ENCODE data around the gene ASB6. TPM values are rescaled to one million over a fixed set of nuclear protein-coding genes. Genes with fewer than 3 reads are reported as not detected.

Gene ASB6
- total RNA-seq, 1 donor from 2014 or later, result 22.4 TPM

DNA sequence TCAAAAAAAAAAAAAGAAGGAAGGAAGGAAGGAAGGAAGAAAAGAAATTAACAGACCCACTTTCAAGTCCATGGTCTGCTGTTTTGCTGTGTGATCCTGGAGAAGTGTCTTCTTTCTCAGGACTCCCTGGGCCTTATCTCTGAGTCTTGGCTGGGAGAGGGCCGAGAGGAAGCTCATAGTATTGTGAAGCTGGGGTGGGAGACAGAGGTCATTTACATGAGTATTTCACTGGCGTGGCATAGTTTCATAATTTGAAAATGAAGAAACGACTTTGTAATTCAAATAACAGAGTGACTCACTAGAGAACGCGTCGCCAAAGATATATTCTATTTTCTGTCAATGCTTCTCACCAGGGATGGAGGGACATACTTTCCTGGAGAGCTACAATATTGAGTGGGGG, 18.6 kb downstream of the ASB6 start:
- no peaks in the 10 kb centered on the region for H3K9me3 Mint-ChIP-seq
- no peak for DNase-seq (ENCODE audit: extremely low spot score, unreplicated experiment)
- no peak for TF ChIP-seq CTCF (conservative IDR thresholded peaks at IDR 0.05)
- H3K4me1 Mint-ChIP-seq (ENCODE audit: unreplicated experiment), result peaks cover 21% of the 10 kb centered on the region
- no peaks in the 10 kb centered on the region for H3K36me3 Mint-ChIP-seq
- H3K27ac Mint-ChIP-seq, result no peak overlapping the region
- H3K4me3 Mint-ChIP-seq, result peak overlapping the region; percentile 46
- H3K27me3 Mint-ChIP-seq, result peaks cover 15% of the 10 kb centered on the region

GRCh38 chr9:129620669-129621295, 21.2 kb downstream of the ASB6 start, which contains the start of gene C9orf50:
C9orf50 (minus strand) TSS chr9:129621101; CDS start chr9:129620574, 527 bp downstream.
- H3K4me3 Mint-ChIP-seq, result peak within 1 kb of the TSS; percentile 81
- H3K9me3 Mint-ChIP-seq, result no peaks in the 10 kb centered on the region
- TF ChIP-seq CTCF (conservative IDR thresholded peaks at IDR 0.05), result no peak
- peaks cover 15% of the 10 kb centered on the region for H3K27me3 Mint-ChIP-seq
- no peak for DNase-seq (ENCODE audit: extremely low spot score, unreplicated experiment)
- H3K27ac Mint-ChIP-seq, result no peak within 1 kb of the TSS
- H3K36me3 Mint-ChIP-seq, result no peaks in the 10 kb centered on the region
- H3K4me1 Mint-ChIP-seq (ENCODE audit: unreplicated experiment), result peaks cover 4% of the 10 kb centered on the region

- Mint-ChIP-seq H3K4me3 (peak overlapping the region; percentile 79), H3K27ac (no peak overlapping the region), H3K4me1 (ENCODE audit: unreplicated experiment) (peaks cover 4% of the 10 kb centered on the region), H3K27me3 (peaks cover 15% of the 10 kb centered on the region), H3K36me3 (no peaks in the 10 kb centered on the region), H3K9me3 (no peaks in the 10 kb centered on the region)
- no peak for DNase-seq (ENCODE audit: extremely low spot score, unreplicated experiment)
- peak; percentile 52 for TF ChIP-seq CTCF (conservative IDR thresholded peaks at IDR 0.05)
Measured at GRCh38 chr9:129619787-129620668, 21.9 kb downstream of the ASB6 start.

GRCh38 chr9:129617167-129617566, 24.8 kb downstream of the ASB6 start:
- Mint-ChIP-seq H3K27me3 (peaks cover 15% of the 10 kb centered on the region), H3K36me3 (no peaks in the 10 kb centered on the region), H3K9me3 (no peaks in the 10 kb centered on the region), H3K4me1 (ENCODE audit: unreplicated experiment) (peaks cover 5% of the 10 kb centered on the region), H3K27ac (no peak overlapping the region), H3K4me3 (peak overlapping the region; percentile 60)
- peak; percentile 67 for TF ChIP-seq CTCF (conservative IDR thresholded peaks at IDR 0.05)
- DNase-seq (ENCODE audit: extremely low spot score, unreplicated experiment), result no peak

GRCh38 chr9:129615407-129616285, 26.3 kb downstream of the ASB6 start:
- H3K27ac Mint-ChIP-seq, result no peak overlapping the region
- no peak overlapping the region for H3K4me3 Mint-ChIP-seq
- no peak for TF ChIP-seq CTCF (conservative IDR thresholded peaks at IDR 0.05)
- peaks cover 11% of the 10 kb centered on the region for H3K4me1 Mint-ChIP-seq (ENCODE audit: unreplicated experiment)
- no peak for DNase-seq (ENCODE audit: extremely low spot score, unreplicated experiment)
- H3K9me3 Mint-ChIP-seq, result no peaks in the 10 kb centered on the region
- no peaks in the 10 kb centered on the region for H3K36me3 Mint-ChIP-seq
- peaks cover 9% of the 10 kb centered on the region for H3K27me3 Mint-ChIP-seq

Measured in type B pancreatic cell (in vitro differentiated cells).